DMS114 treated with DMSO at 0.1 percent for 48 hours (cell line): Measurements from ENCODE around the gene NRBP1.
A peak's percentile ranks its signal among the peaks of the same experiment; 100 is the strongest.
"Not testable (repeated sequence)": the region's sequence is repeated elsewhere in the genome, so short reads cannot be mapped to it uniquely, and the experiment has no call there.

ENCODE experiments used
- DNase-seq: peaks from one replicate; lab custom pipeline; 2025; ENCODE audit not compliant: unreplicated experiment; lab: John Stamatoyannopoulos, UW

NRBP1 gene

GRCh38 chr2:27421660-27422250, 6.7 kb upstream of the NRBP1 start:
- DNase-seq = no peak

DNA sequence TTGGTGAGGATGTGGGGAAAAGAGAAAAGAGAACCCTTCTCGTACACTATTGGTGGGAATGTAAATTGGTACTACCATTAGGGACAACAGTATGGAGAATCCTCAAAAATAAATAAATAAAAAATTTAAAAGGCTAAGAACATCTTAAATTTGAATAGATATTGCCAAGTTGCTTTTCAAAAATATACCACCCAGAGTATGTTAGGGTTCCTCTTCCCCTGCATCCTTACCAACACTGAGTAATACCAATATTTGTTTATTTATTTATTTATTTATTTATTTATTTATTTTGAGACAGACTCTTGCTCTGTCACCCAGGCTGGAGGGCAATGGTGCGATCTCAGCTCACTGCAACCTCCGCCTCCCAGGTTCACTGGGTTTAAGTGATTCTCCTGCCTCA, 5.5 kb upstream of the NRBP1 start:
- no peak for DNase-seq

DNA sequence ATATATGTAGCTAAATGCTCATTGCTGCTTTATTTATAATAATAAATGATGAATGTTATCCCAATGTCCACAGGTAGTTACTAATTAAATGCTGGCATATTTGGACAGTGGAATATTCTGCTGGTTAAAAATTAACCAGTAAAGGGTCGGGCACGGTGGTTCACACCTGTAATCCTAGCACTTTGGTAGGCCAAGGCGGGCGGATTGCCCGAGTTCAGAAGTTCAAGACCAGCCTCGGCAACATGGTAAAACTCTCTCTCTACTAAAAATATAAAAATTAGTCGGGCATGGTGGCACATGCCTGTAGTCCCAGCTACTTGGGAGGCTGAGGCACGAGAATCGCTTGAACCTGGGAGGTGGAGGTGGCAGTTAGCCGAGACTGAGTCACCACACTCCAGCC, 3.4 kb upstream of the NRBP1 start:
- DNase-seq = not testable (repeated sequence)

- DNase-seq = no peak
Observed at GRCh38 chr2:27427863-27428212, 593 bp upstream of the NRBP1 start.

GRCh38 chr2:27428978-27429541, 629 bp downstream of the NRBP1 start:
- DNase-seq = peak; percentile 23

DNA sequence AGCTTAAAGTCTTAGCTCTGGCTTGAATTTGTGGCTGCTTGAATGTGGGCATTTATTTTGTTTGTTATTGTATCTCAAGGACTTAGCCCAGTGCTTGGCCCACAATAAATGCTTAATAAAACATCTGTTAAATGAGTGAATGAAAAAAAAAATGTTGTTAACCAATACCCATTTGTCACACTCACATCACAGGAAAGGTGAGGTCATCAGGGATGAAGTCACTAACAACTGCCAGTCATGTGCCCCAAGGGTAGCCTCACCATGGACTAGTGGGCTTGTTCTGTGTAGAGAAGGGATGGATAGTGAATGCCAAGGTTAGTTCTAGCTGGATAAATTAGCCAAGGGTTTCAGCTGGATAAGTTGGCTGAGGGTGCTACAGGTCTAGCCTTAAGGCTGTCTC, 3.0 kb downstream of the NRBP1 start:
- DNase-seq = no peak

- no peak for DNase-seq
Observed at GRCh38 chr2:27435628-27436027, 7.2 kb downstream of the NRBP1 start.

- no peak for DNase-seq
Observed at GRCh38 chr2:27441226-27441926, 12.9 kb downstream of the NRBP1 start.

DNA sequence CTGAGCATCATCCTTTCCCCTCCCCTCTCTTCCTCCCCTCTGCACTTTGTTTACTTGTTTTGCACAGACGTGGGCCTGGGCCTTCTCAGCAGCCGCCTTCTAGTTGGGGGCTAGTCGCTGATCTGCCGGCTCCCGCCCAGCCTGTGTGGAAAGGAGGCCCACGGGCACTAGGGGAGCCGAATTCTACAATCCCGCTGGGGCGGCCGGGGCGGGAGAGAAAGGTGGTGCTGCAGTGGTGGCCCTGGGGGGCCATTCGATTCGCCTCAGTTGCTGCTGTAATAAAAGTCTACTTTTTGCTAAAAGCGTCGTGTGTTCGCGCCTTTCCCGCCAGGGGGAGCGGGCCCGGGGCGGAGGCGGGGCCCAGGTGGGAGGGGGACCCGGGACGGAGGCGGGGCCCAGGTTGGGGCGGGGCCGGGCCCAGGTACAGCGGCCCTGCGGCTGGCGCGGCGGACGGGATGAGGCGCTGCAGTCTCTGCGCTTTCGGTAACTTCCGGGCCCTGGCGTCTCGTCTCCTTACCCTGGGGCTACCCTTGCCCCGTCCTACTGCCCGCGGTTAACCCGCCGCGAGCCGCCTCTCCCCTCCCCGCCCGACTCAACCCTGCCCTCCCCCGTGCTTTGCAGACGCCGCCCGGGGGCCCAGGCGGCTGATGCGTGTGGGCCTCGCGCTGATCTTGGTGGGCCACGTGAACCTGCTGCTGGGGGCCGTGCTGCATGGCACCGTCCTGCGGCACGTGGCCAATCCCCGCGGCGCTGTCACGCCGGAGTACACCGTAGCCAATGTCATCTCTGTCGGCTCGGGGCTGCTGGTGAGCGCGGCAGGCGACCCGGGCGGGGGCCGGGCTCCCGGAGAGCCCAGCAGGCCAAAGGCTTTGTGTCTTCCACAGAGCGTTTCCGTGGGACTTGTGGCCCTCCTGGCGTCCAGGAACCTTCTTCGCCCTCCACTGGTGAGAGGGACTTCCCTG, 13.8 kb downstream of the NRBP1 start, which contains the start of gene KRTCAP3:
KRTCAP3 (plus strand) TSS at position 424 of the 962 bp plus-strand sequence; CDS start at position 456, 32 bp downstream.
- no peak for DNase-seq

DNA sequence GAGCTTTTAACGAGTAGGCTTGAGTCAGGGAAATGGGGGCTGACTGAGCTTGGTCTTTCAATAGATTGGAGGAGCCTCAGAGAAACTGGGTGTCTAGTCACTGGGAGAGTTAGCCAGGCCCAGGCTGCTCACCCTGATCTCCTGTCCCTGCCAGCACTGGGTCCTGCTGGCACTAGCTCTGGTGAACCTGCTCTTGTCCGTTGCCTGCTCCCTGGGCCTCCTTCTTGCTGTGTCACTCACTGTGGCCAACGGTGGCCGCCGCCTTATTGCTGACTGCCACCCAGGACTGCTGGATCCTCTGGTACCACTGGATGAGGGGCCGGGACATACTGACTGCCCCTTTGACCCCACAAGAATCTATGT, 14.5 kb downstream of the NRBP1 start:
- no peak for DNase-seq

GRCh38 chr2:27445155-27445554, 16.7 kb downstream of the NRBP1 start:
- no peak for DNase-seq

- DNase-seq = no peak
Observed at GRCh38 chr2:27445615-27446014, 17.2 kb downstream of the NRBP1 start.

GRCh38 chr2:27446057-27446456, 17.6 kb downstream of the NRBP1 start:
- no peak for DNase-seq

GRCh38 chr2:27448381-27448780, 19.9 kb downstream of the NRBP1 start:
- no peak for DNase-seq

GRCh38 chr2:27451095-27451494, 22.7 kb downstream of the NRBP1 start:
- DNase-seq = no peak

DNA sequence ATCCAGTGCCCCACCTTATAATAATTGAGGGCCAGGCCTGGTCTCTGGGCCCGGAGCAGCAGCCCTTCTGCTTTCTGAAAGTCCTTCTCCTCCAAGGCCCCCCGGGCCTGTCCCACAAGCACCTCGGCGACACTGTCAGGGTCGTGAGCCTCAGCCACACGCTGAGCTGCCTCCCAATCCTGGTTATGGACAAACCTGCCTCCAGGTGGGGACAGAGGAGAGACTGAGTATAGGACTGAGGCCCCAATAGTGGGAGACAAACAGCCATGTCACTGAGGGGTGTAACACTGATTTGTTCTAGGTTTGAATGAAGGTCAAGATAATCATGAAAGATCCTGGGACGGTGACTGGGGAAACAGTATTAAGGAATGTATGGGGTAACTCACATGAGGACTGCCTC, 25.5 kb downstream of the NRBP1 start:
- DNase-seq = no peak

GRCh38 chr2:27461118-27461517, 32.7 kb downstream of the NRBP1 start:
- DNase-seq = no peak

DNA sequence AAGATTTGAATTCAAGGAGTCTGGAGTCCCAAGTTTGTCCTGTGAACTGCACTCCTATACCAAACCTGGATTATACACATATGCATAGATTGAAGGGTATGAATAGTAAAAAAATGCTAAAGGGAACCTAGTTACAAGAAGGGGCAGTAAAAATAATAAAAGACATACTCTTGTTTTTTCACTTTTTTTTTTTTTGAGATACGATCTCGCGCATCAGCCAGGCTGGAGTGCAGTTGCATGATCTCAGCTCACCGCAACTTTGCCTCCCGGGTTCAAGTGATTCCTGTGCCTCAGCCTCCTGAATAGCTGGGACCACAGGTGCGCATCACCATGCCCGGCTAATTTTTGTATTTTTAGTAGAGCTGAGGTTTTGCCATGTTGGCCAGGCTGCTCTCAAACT, 36.0 kb downstream of the NRBP1 start:
- DNase-seq = no peak

DNA sequence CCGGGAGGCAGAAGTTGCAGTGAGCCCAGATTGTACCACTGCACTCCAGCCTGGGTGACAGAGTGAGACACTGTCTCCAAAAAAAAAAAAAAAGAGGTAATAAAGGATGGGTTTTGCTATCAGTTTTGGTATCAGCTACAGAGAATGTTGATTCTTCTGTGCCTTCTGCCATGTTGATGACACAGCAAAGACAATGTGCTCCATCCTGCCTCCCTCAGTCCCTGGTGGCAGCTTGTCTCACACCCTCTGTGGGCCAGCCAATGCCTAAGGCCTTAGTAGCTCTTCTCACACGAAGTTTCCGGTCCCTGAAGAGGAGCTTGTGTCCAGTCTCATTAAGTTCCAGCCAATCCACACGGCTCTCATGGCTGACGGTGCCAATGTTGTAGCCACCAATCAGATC, 43.5 kb downstream of the NRBP1 start:
- DNase-seq = no peak

DNA sequence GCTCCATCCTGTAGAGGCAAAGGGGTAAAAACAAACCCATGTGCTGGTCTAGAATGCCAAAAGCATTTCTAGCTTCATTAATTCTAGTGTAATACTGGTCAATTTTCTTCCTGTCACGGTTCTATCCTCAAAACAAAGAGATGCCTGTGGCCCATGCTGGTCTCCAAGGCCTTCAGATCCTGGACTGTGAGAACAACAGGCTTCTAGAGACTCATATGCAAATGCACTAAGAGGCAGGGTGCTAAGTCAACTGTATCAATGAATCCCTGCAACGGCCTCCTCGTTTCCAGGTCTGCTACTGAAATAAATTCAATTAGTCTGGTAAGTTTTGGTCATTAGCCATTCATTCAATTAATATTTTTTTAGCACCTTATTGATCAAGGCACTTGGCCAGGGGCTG, 57.1 kb downstream of the NRBP1 start:
- DNase-seq = no peak

DNA sequence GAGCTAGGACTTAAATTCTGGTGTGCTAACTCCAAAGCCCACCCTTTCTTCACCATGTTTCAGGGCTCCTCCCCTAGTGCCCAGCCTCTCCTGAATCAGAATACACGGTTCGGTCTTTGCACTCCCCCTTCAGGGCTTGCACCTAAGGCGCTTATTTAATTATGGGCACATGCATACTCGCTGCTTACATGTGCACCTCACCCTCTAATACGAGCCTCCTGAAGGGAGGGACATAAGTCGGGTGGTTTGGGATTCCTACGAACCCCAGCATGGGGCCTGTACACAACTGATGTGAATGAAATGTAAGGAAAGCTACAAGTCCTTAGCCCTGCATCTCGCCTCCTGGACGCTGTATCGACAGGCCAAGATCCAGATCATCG, 60.7 kb downstream of the NRBP1 start:
- no peak for DNase-seq
